Psoas muscle (tissue), 8 donors: ENCODE results near the gene CFAP65. TPM values are rescaled to one million over a fixed set of nuclear protein-coding genes. Genes with fewer than 3 reads are reported as not detected.

ENCODE experiments used
- ATAC-seq, 4 donors: fragments of 200-7000 bp; cut with Tn5 transposase; one replicate each; pipeline ENCODE4 v1.9.1; 2020; ENCODE audit warnings: moderate library complexity in 3 of 4, mild to moderate bottlenecking in 2 of 4
- DNase-seq, 2 donors: peaks; one replicate each; pipeline ENCODE4 v3.0.0-alpha.2; 2020
- H3K27ac ChIP-seq: fragments of 200-600 bp; one replicate; pipeline ENCODE4 v1.8.0; 2022
- H3K27me3 ChIP-seq, 3 donors: fragments of 200-600 bp in 1 of 3; one replicate each; pipeline versions ENCODE4 v1.6.1 to v1.8.0; 2013 to 2022; ENCODE audit warnings: low read length in 2 of 3, mild to moderate bottlenecking in 2 of 3, moderate library complexity in 1 of 3; ENCODE audit not compliant: insufficient read depth in 3 of 3
- H3K36me3 ChIP-seq, 2 donors: fragments of 200-600 bp in 1 of 2; one replicate each; pipeline versions ENCODE4 v1.6.1 to v1.8.0; 2013 to 2022; ENCODE audit warnings: low read depth in 1 of 2, mild to moderate bottlenecking in 1 of 2, moderate library complexity in 1 of 2; ENCODE audit not compliant: insufficient read depth in 1 of 2
- H3K4me1 ChIP-seq: fragments of 200-600 bp; one replicate; pipeline ENCODE4 v1.8.0; 2022
- H3K4me3 ChIP-seq: fragments of 200-600 bp; one replicate; pipeline ENCODE4 v1.8.0; 2022; ENCODE audit warnings: mild to moderate bottlenecking
- H3K9me3 ChIP-seq: fragments of 200-600 bp; one replicate; pipeline ENCODE4 v1.8.0; 2022
- CTCF ChIP-seq: fragments of 200-600 bp; IDR thresholded peaks from one replicate; pipeline ENCODE4 v1.8.0; 2022; ENCODE audit warnings: antibody characterized with exemption
- WGBS, 3 donors: extraction: QIAGEN DNeasy Blood & Tissue Kit; methylation state at CpG; one replicate each; pipeline versions ENCODE4 v1.1.6 to v1.1.7; 2013; 5-methylcytosine and 5-hydroxymethylcytosine counted together
- intact Hi-C, 2 donors: fragments of 100-400 bp; cut with DNase I; formaldehyde crosslinking; loops; one replicate each; pipeline versions ENCODE4 v1.11.0 to v1.14.2; 2022
- polyA plus RNA-seq, 3 donors: library from polyadenylated mRNA; stranded (reverse); fragments of 200-250 nt; gene quantifications; one replicate each; pipeline ENCODE4 v1.2.3, GENCODE V29; 2013
- total RNA-seq, 4 donors: library from RNA; stranded (reverse); fragmentation: NEBNext Ultra II Directional in 2 of 4; extraction: Animal tissue kit (Norgen Biotek cat#: 25700) in 2 of 4; gene quantifications; one replicate each; pipeline versions ENCODE4 v1.2.1 to v1.2.4, GENCODE V29; 2021 to 2023
- donor health status: healthy with polysubstance abuse.
- donor health status: DM: no; HTN: no; CAD: no; lungs with moderate emphysema.
- donor health status: Bipolar disorder and iron deficiency.
- donor health status: healthy.
- donor health status: DM: yes; HTN: yes; CAD: no.
- donor health status: DM: no; HTN: no; CAD: no.
- donor health status: DM: no; HTN: no; CAD: no.
- donor health status: DM: yes; HTN: yes; CAD: no.

Gene CFAP65
- total and polyA plus RNA-seq, 7 donors, result not detected

GRCh38 chr2:218990052-218990451 is 51.3 kb downstream of the CFAP65 start:
- Histone ChIP-seq H3K27me3 (peaks cover 0 to 98% (median 51%) of the 10 kb centered on the region in 3 donors), H3K36me3 (no peaks in the 10 kb centered on the region), H3K9me3 (no peaks in the 10 kb centered on the region), H3K27ac (no peak overlapping the region), H3K4me1 (peaks cover 12% of the 10 kb centered on the region), H3K4me3 (no peak overlapping the region)
- intact Hi-C loops, result no loop called here
- TF ChIP-seq CTCF, result no peak
- DNase-seq (no peak), ATAC-seq (no peak)
- 5 to 13% (median 13%) methylated on average over 7 to 9 of the region's 9 CpGs for WGBS, 3 donors

- H3K9me3 ChIP-seq, result no peaks in the 10 kb centered on the region
- peak in 1 of 2 donors; percentile 19 for DNase-seq
- intact Hi-C loops, result no loop called here
- WGBS, 3 donors, result 24 to 40% (median 35%) methylated on average over 2 of the region's 2 CpGs
- no peak for ATAC-seq
- H3K4me3 ChIP-seq, result no peak overlapping the region
- TF ChIP-seq CTCF, result no peak
- peaks cover 0 to 100% (median 52%) of the 10 kb centered on the region in 3 donors for H3K27me3 ChIP-seq
- no peaks in the 10 kb centered on the region for H3K36me3 ChIP-seq
- no peak overlapping the region for H3K27ac ChIP-seq
- peaks cover 13% of the 10 kb centered on the region for H3K4me1 ChIP-seq
Measured at GRCh38 chr2:218988650-218989049, 52.7 kb downstream of the CFAP65 start.

- intact Hi-C loops, result no loop called here
- Histone ChIP-seq H3K4me3 (no peak overlapping the region), H3K27me3 (peaks cover 0 to 100% (median 52%) of the 10 kb centered on the region in 3 donors)
Measured at GRCh38 chr2:218988164-218988563, 53.2 kb downstream of the CFAP65 start.

GRCh38 chr2:218986148-218986761 is 55.1 kb downstream of the CFAP65 start:
- Histone ChIP-seq H3K4me1 (peaks cover 12% of the 10 kb centered on the region), H3K4me3 (no peak overlapping the region), H3K36me3 (no peaks in the 10 kb centered on the region), H3K27ac (no peak overlapping the region), H3K27me3 (peaks cover 0 to 100% (median 45%) of the 10 kb centered on the region in 3 donors), H3K9me3 (no peaks in the 10 kb centered on the region)
- no peak for DNase-seq
- WGBS, 3 donors, result 40 to 59% (median 53%) methylated on average over 4 of the region's 4 CpGs
- TF ChIP-seq CTCF, result no peak
- intact Hi-C loops, result no loop called here
- no peak for ATAC-seq

More at GRCh38 chr2:218988164-218988563, 53.2 kb downstream of the CFAP65 start:
- DNase-seq (no peak), ATAC-seq (no peak)
- Histone ChIP-seq H3K36me3 (no peaks in the 10 kb centered on the region), H3K9me3 (no peaks in the 10 kb centered on the region), H3K27ac (no peak overlapping the region), H3K4me1 (peaks cover 8% of the 10 kb centered on the region)
- WGBS, 3 donors, result 32 to 37% (median 33%) methylated on average over 3 of the region's 3 CpGs
- no peak for TF ChIP-seq CTCF
